HepG2 (cell line): ENCODE results near the gene ATP2C2. TPM values are rescaled to one million over a fixed set of nuclear protein-coding genes. Genes with fewer than 3 reads are reported as not detected.

Experiments used
- ATAC-seq: fragments of 200-7000 bp; cut with Tn5 transposase; 3 replicates; pipeline ENCODE4 v1.9.1; 2020; ENCODE audit warnings: mild to moderate bottlenecking, moderate library complexity
- BruUV-seq: library from RNA; stranded (reverse); fragments of 400-500 nt; replicated peaks from 2 replicates; lab custom pipeline; 2021; lab: Mats Ljungman, UMichigan
- CTCF ChIA-PET: fragments of 300-600 bp; formaldehyde crosslinking; extraction: SDS; loops from one replicate; lab custom pipeline; 2021; ENCODE audit warnings: low total read pairs, inconsistent platforms, low intra/inter-chr PET ratio; lab: Yijun Ruan, JAX
- POLR2A ChIA-PET: fragments of 350-600 bp; sonication (Branson Sonifier 250); formaldehyde crosslinking; loops from one replicate; lab custom pipeline; 2020; ENCODE audit warnings: antibody characterized with exemption, inconsistent platforms; lab: Yijun Ruan, JAX
- DNase-seq: peaks from one replicate; pipeline ENCODE4 v3.0.0-alpha.2; 2015; ENCODE audit warnings: low spot score
- FAIRE-seq: peaks from 3 replicates; lab custom pipeline; 2011; peaks lifted over from hg19 to GRCh38; lab: Jason Lieb, UNC
- H2AFZ ChIP-seq: one replicate; pipeline ENCODE4 v1.6.1; 2011; ENCODE audit warnings: low read length, inconsistent platforms
- H3K27ac ChIP-seq: fragments of 300-600 bp; 3 replicates; pipeline ENCODE4 v1.8.0; 2011; ENCODE audit warnings: mixed run types, mild to moderate bottlenecking, mixed read lengths, low read length, inconsistent platforms; ENCODE audit not compliant: insufficient read depth; ENCODE audit errors: extremely low read length
- H3K27me3 ChIP-seq, 2 experiments: fragments of 200-600 bp in 1 of 2; 2 replicates in 1 of 2; 3 replicates in 1 of 2; pipeline versions ENCODE4 v1.6.0 to v1.8.0; 2011; ENCODE audit warnings: low read length in 2 of 2, mild to moderate bottlenecking in 2 of 2, moderate library complexity in 2 of 2, inconsistent platforms in 1 of 2; ENCODE audit not compliant: insufficient read depth in 2 of 2, control insufficient read depth in 1 of 2
- H3K36me3 ChIP-seq, 2 experiments: fragments of 200-600 bp in 1 of 2; replicated peaks in 1 of 2; 2 replicates in 1 of 2; 3 replicates in 1 of 2; pipeline versions ENCODE4 v1.5.1 to v1.8.0; 2011; ENCODE audit warnings: low read length in 2 of 2, inconsistent platforms in 1 of 2; ENCODE audit not compliant: insufficient read depth in 2 of 2, control insufficient read depth in 1 of 2
- H3K4me1 ChIP-seq: 2 replicates; pipeline ENCODE4 v1.5.1; 2012; ENCODE audit warnings: low read length, inconsistent platforms; ENCODE audit not compliant: insufficient read depth
- H3K4me2 ChIP-seq: 2 replicates; pipeline ENCODE4 v1.6.0; 2011; ENCODE audit warnings: low read depth, low read length, inconsistent platforms
- H3K4me3 ChIP-seq, 3 experiments: fragments of 200-600 bp in 1 of 3; sonication (generic), shearing (Covaris generic) in 1 of 3; replicated peaks in 1 of 3; 2 replicates each; pipeline ENCODE4 v1.5.1; 2011 to 2016; ENCODE audit warnings: low read length in 3 of 3, inconsistent platforms in 2 of 3, low read depth in 2 of 3, mild to moderate bottlenecking in 2 of 3, control low read depth in 1 of 3, mixed read lengths in 1 of 3; ENCODE audit not compliant: insufficient read depth in 1 of 3
- H3K79me2 ChIP-seq: one replicate; pipeline ENCODE4 v1.6.1; 2011; ENCODE audit warnings: low read length, inconsistent platforms; ENCODE audit not compliant: insufficient read depth
- H3K9ac ChIP-seq: 2 replicates; pipeline ENCODE4 v1.6.0; 2011; ENCODE audit warnings: mild to moderate bottlenecking, low read depth, low read length, inconsistent platforms; ENCODE audit not compliant: insufficient read depth
- H3K9me3 ChIP-seq: 2 replicates; pipeline ENCODE4 v1.5.1; 2012; ENCODE audit warnings: mild to moderate bottlenecking, low read length
- H4K20me1 ChIP-seq: 2 replicates; pipeline ENCODE4 v1.6.0; 2011; ENCODE audit warnings: inconsistent platforms, mild to moderate bottlenecking, low read length, moderate library complexity; ENCODE audit not compliant: insufficient read depth
- ATF7 ChIP-seq, 2 experiments: fragments of 450-650 bp in 1 of 2; sonication (generic) in 1 of 2; formaldehyde crosslinking in 1 of 2; IDR thresholded peaks; 2 replicates each; pipeline versions ENCODE4 v1.4.0 to v1.6.1; 2016 to 2020; ENCODE audit warnings: antibody characterized with exemption in 1 of 2, mild to moderate bottlenecking in 1 of 2, missing genetic modification reagents in 1 of 2
- NFE2L2 ChIP-seq: fragments of 150-350 bp; IDR thresholded peaks from 2 replicates; pipeline ENCODE4 v1.6.1; 2014; ENCODE audit warnings: low read length
- ZNF121 ChIP-seq: sonication (generic); formaldehyde crosslinking; IDR thresholded peaks from 2 replicates; pipeline ENCODE4 v1.5.0; 2020; ENCODE audit warnings: mild to moderate bottlenecking, missing genetic modification reagents
- WGBS: methylation state at CpG from one replicate; pipeline ENCODE4 v1.1.6; 2017; ENCODE audit warnings: low lambda C conversion rate; 5-methylcytosine and 5-hydroxymethylcytosine counted together
- in situ Hi-C: cut with HindIII; loops from 2 replicates; pipeline ENCODE4 v1.10.0; 2017; ENCODE audit warnings: low pct_unique_long_range_greater_than_20kb; ENCODE audit not compliant: extremely low pct_ligation_motif_present
- intact Hi-C: fragments of 100-400 bp; cut with micrococcal nuclease; formaldehyde crosslinking; loops from one replicate; pipeline ENCODE4 v1.10.0; 2022; ENCODE audit not compliant: unreplicated experiment
- polyA plus RNA-seq, 8 experiments: library from polyadenylated mRNA; depleted of rRNA in 3 of 8; stranded (reverse) in 7 of 8; unstranded in 1 of 8; fragments of >200 nt; fragmentation: Illumina TruSeq in 4 of 8; extraction: Trizol in 4 of 8; gene quantifications; 2 replicates each; pipeline versions ENCODE4 v1.2.1 to v1.2.3, GENCODE V29; 2011 to 2016; ENCODE audit warnings: low read depth in 4 of 8, missing spikeins in 1 of 8, mixed read lengths in 1 of 8; ENCODE audit not compliant: insufficient read depth in 1 of 8
- total RNA-seq, 5 experiments: library from RNA; depleted of rRNA; stranded (reverse); fragments of >200 nt; fragmentation: Illumina TruSeq; extraction: Trizol; gene quantifications; 2 replicates each; pipeline ENCODE4 v1.2.3, GENCODE V29; 2016; ENCODE audit warnings: low read depth in 1 of 5
- TF ChIP-seq, protein P1 (sequence below): IDR thresholded peaks from 2 replicates; pipeline ENCODE4 v1.6.1; 2016
- TF ChIP-seq, protein P2 (sequence below): IDR thresholded peaks from 2 replicates; pipeline ENCODE4 v1.6.1; 2016; ENCODE audit warnings: mild to moderate bottlenecking, missing biosample characterization, missing genetic modification reagents
- TF ChIP-seq, protein P3 (sequence below): IDR thresholded peaks from 2 replicates; pipeline ENCODE4 v1.6.1; 2012; ENCODE audit warnings: low read depth, low read length, improper control_type of control experiment

ATP2C2 gene
- total and polyA plus RNA-seq, 2 of the 13 experiments (the other 11 are each of a cell fraction or from before 2014, with no cell fraction given): 0.07 TPM; not detected in 1

DNA sequence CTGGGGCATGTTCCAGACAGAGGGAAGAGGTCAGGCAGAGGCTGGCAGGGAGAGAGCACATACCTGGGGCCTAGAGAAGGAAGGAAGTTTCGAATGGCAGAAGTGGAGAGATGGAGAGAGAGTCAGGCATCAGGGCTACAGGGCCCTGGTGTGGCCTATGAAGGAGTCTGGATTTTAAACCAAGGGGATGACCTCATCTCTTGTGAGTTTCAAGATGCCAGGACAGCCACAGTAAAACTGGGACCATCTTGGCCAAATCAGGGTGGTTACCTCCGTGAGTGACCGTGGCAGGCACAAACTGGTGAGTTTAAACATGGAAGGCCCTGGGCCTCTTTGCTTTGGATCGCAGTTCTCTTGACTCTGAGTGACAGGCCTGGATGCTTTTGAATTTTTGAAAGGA is 7.6 kb upstream of the ATP2C2 start:
- no peak for FAIRE-seq
- DNase-seq: no peak
- in situ Hi-C loops (no loop called here), intact Hi-C loops (no loop called here)
- no peak overlapping the region for H3K27ac ChIP-seq
- TF ChIP-seq, protein P1, sequence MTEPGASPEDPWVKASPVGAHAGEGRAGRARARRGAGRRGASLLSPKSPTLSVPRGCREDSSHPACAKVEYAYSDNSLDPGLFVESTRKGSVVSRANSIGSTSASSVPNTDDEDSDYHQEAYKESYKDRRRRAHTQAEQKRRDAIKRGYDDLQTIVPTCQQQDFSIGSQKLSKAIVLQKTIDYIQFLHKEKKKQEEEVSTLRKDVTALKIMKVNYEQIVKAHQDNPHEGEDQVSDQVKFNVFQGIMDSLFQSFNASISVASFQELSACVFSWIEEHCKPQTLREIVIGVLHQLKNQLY: no peak
- TF ChIP-seq, protein P2, sequence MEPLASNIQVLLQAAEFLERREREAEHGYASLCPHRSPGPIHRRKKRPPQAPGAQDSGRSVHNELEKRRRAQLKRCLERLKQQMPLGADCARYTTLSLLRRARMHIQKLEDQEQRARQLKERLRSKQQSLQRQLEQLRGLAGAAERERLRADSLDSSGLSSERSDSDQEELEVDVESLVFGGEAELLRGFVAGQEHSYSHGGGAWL (CRISPR knock-in tag): no peak
- TF ChIP-seq NFE2L2: no peak
- TF ChIP-seq ATF7 (IDR thresholded peaks at IDR 0.05): peak; percentile 81
- TF ChIP-seq ATF7 (CRISPR knock-in tag; IDR thresholded peaks at IDR 0.05): no peak
- H3K79me2 ChIP-seq: no peaks in the 10 kb centered on the region
- H3K9ac ChIP-seq: no peak overlapping the region
- H3K4me3 ChIP-seq: no peak overlapping the region
- ChIA-PET POLR2A (no interaction called here), CTCF (no interaction called here)
- H2AFZ ChIP-seq: no peak overlapping the region
- H3K4me1 ChIP-seq: peaks cover 44% of the 10 kb centered on the region
- no peaks in the 10 kb centered on the region for H3K36me3 ChIP-seq
- no peak overlapping the region for H3K4me2 ChIP-seq
- H3K27me3 ChIP-seq: peaks cover 0 to 30% of the 10 kb centered on the region in 2 experiments; a peak in 3 of 5 replicates
- H4K20me1 ChIP-seq: no peaks in the 10 kb centered on the region; the same call in 1 of the 2 replicates
- ATAC-seq: no peak
- no peaks in the 10 kb centered on the region for H3K9me3 ChIP-seq
- no TSS peak for BruUV-seq
- WGBS: 33% methylated on average over 4 of the region's 4 CpGs

DNA sequence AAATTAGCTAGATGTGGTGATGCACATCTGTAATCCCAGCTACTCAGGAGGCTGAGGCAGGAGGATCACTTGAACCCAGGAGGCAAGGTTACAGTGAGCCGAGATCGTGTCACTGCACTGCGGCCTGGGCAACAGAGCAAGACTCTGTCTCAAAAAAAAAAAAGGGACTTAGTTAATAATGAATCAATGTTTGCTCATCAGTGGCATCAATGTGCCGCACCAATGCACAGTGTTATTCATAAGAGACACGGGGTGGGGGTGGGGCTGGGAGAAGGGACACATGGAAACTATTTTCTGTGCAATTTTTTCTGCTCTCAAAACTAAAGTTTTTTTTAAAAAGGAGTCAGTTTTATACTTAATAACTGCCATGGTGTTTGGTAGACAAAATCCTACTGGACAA is 6.8 kb upstream of the ATP2C2 start:
- no peak for DNase-seq
- in situ Hi-C loops: no loop called here
- 0 out of 2 replicates have a peak, but pooled peaks have one; percentile 25 for TF ChIP-seq ZNF121 (CRISPR knock-in tag)
- TF ChIP-seq, protein P3, sequence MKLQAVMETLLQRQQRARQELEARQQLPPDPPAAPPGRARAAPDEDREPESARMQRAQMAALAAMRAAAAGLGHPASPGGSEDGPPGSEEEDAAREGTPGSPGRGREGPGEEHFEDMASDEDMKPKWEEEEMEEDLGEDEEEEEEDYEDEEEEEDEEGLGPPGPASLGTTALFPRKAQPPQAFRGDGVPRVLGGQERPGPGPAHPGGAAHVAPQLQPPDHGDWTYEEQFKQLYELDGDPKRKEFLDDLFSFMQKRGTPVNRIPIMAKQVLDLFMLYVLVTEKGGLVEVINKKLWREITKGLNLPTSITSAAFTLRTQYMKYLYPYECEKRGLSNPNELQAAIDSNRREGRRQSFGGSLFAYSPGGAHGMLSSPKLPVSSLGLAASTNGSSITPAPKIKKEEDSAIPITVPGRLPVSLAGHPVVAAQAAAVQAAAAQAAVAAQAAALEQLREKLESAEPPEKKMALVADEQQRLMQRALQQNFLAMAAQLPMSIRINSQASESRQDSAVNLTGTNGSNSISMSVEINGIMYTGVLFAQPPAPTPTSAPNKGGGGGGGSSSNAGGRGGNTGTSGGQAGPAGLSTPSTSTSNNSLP: no peak
- TF ChIP-seq, all 625 proteins: peak for 1
- Histone ChIP-seq H2AFZ (no peak overlapping the region), H3K4me3 (no peak overlapping the region), H3K4me1 (peaks cover 36% of the 10 kb centered on the region), H3K79me2 (no peaks in the 10 kb centered on the region), H3K36me3 (no peaks in the 10 kb centered on the region), H4K20me1 (no peaks in the 10 kb centered on the region; the same call in 1 of the 2 replicates), H3K27ac (no peak overlapping the region), H3K9ac (no peak overlapping the region), H3K27me3 (peaks cover 0 to 35% of the 10 kb centered on the region in 2 experiments; a peak in 3 of 5 replicates), H3K4me2 (no peak overlapping the region), H3K9me3 (no peaks in the 10 kb centered on the region)
- ATAC-seq (no peak), FAIRE-seq (no peak)
- intact Hi-C loops: no loop called here
- no TSS peak for BruUV-seq
- ChIA-PET CTCF (no interaction called here), POLR2A (no interaction called here)
- 40% methylated on average over 5 of the region's 5 CpGs for WGBS
